Transverse colon (tissue), 4 donors: ENCODE results near the gene GNS.

Source experiments
- CTCF ChIP-seq, 5 experiments: fragments of 200-600 bp in 3 of 5; fragments of 450-650 bp in 2 of 5; sonication (generic) in 3 of 5; IDR thresholded peaks; 1 replicate in 2 of 5; 2 replicates in 3 of 5; pipeline ENCODE4 v1.5.1; 2016 to 2017; ENCODE audit warnings: antibody characterized with exemption in 5 of 5, inconsistent platforms in 3 of 5, mild to moderate bottlenecking in 2 of 5, moderate library complexity in 1 of 5
- EP300 ChIP-seq: sonication (generic); formaldehyde crosslinking; IDR thresholded peaks from one replicate; pipeline ENCODE4 v1.6.1; 2017; ENCODE audit warnings: antibody characterized with exemption, low read depth
- POLR2A ChIP-seq: fragments of 450-650 bp; IDR thresholded peaks from one replicate; pipeline ENCODE4 v1.6.1; 2016; ENCODE audit warnings: antibody characterized with exemption, mild to moderate bottlenecking, moderate library complexity
- POLR2AphosphoS5 ChIP-seq, 3 donors: sonication (generic); formaldehyde crosslinking; IDR thresholded peaks; one replicate each; pipeline ENCODE4 v1.6.1; 2016; ENCODE audit warnings: antibody characterized with exemption in 3 of 3

- TF ChIP-seq CTCF (IDR thresholded peaks at IDR 0.05) (no peak), EP300 (no peak), POLR2A (peak; percentile 32), POLR2AphosphoS5 (IDR thresholded peaks at IDR 0.05) (peak; percentile 66 to 79 (median 71))
These were observed at the start of gene GNS for GRCh38 chr12:64759035-64759894.
